RWPE2 (cell line): Measurements from ENCODE around the gene NOP56.

Experiments used
- ATAC-seq: fragments of 200-7000 bp; cut with Tn5 transposase; 3 replicates; pipeline ENCODE4 v1.9.1; 2021; ENCODE audit warnings: low read depth
- DNase-seq: peaks from one replicate; pipeline ENCODE4 v3.0.0-alpha.2; 2020; ENCODE audit warnings: low spot score
- H3K27ac ChIP-seq: fragments of 450-650 bp; 2 replicates; pipeline ENCODE4 v1.5.1; 2017; ENCODE audit warnings: mild to moderate bottlenecking; ENCODE audit not compliant: poor library complexity, severe bottlenecking
- H3K27me3 ChIP-seq: fragments of 250-450 bp; sonication (Bioruptor Pico); 2 replicates; pipeline ENCODE4 v1.5.1; 2021; ENCODE audit warnings: mild to moderate bottlenecking, moderate library complexity; ENCODE audit not compliant: insufficient read depth, poor library complexity, severe bottlenecking
- H3K36me3 ChIP-seq: fragments of 250-450 bp; sonication (Bioruptor Pico); 2 replicates; pipeline ENCODE4 v1.5.1; 2020; ENCODE audit warnings: low read depth, mild to moderate bottlenecking, moderate library complexity
- H3K4me1 ChIP-seq: fragments of 250-450 bp; sonication (Bioruptor Pico); 2 replicates; pipeline ENCODE4 v1.5.1; 2021; ENCODE audit warnings: mild to moderate bottlenecking, moderate library complexity; ENCODE audit not compliant: insufficient read depth, poor library complexity, severe bottlenecking
- H3K4me3 ChIP-seq: fragments of 250-450 bp; sonication (Bioruptor Pico); 2 replicates; pipeline ENCODE4 v1.5.1; 2021; ENCODE audit warnings: mild to moderate bottlenecking, moderate library complexity; ENCODE audit not compliant: severe bottlenecking
- H3K9me3 ChIP-seq: fragments of 250-450 bp; sonication (Bioruptor Pico); 2 replicates; pipeline ENCODE4 v1.5.1; 2021; ENCODE audit warnings: mild to moderate bottlenecking, moderate library complexity; ENCODE audit not compliant: severe bottlenecking
- CTCF ChIP-seq: fragments of 450-650 bp; IDR thresholded peaks from one replicate; pipeline ENCODE4 v1.5.1; 2017; ENCODE audit warnings: mild to moderate bottlenecking, moderate library complexity; ENCODE audit not compliant: poor library complexity, severe bottlenecking

The NOP56 gene

DNA sequence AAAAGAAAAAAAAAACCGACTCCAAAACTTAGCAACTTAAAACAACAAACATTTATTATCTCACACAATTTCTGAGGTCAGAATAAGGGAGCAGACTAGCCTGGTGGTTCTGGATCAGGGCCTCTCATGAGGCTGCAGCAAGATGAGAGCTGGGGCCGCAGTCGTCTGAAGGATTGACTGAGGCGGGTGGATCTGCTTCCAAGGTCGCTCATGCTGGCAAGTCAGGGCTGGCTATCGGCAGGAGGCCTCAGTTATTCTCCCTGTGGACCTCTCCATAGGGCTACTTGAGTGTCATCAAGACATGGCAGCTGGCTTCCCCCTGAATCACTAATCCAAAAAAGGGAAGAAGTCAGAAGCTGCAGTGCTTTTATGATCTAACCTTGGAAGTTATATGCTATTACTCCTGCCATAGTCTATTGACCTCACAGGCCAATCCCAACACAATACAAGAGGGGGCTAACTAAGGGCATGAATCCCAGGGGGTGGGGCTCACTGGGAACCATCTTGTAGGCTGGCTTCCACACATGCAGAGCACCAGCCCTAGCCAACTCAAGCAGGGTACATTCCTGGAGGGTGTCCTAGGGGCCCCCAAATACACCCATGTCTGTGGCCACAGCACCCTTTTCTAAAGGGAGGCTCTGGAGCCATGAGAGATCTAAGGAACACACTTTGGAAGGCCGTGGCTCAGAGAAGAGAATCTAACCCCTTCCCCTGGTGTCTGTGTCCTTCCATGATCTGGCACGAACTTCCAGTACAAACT, 51.5 kb downstream of the NOP56 start:
- ATAC-seq, result no peak
- H3K4me3 ChIP-seq, result no peak overlapping the region
- no peaks in the 10 kb centered on the region for H3K9me3 ChIP-seq
- no peaks in the 10 kb centered on the region for H3K36me3 ChIP-seq
- no peak for TF ChIP-seq CTCF
- H3K27me3 ChIP-seq, result peaks cover 3% of the 10 kb centered on the region
- H3K27ac ChIP-seq, result no peak overlapping the region
- no peaks in the 10 kb centered on the region for H3K4me1 ChIP-seq
- no peak for DNase-seq

GRCh38 chr20:2705931-2706645, 53.7 kb downstream of the NOP56 start:
- H3K27ac ChIP-seq, result no peak overlapping the region
- no peak for TF ChIP-seq CTCF
- ATAC-seq, result no peak
- H3K4me1 ChIP-seq, result no peaks in the 10 kb centered on the region
- no peaks in the 10 kb centered on the region for H3K9me3 ChIP-seq
- no peaks in the 10 kb centered on the region for H3K36me3 ChIP-seq
- H3K27me3 ChIP-seq, result peaks cover 12% of the 10 kb centered on the region
- no peak for DNase-seq
- H3K4me3 ChIP-seq, result no peak overlapping the region

DNA sequence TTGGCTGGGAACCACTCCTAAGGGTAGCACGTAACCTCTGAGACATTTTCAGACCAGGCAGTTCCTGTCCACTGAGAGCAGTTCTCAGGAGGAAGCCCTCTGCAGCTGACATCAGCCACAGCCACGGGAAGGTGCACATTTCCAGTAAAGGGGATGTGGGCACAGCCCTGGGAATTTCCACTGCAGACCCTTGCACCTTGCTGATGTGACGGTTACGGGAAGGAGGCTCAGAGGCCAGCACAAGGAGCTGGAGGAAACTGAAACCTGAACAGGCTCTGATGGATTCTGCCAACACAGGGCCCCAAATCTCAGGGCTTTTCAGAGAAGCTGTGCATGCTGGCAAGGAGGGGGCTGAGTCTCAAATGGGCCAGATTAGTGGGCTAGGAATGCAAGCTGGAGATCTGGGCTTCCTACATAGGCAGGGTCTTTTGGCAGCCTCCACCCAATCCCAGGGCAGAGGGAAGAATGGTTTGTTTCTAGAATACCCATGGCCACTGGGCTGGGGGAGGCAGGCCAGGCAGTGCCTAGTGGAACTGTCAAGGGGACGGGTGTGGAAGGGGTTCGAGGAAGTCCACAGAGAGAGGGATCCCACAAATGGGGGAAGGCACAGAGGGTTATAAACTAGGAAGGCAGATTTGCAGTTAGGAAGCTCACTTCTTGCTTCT, 54.4 kb downstream of the NOP56 start:
- no peak for TF ChIP-seq CTCF
- Histone ChIP-seq H3K9me3 (no peaks in the 10 kb centered on the region), H3K4me3 (no peak overlapping the region), H3K27me3 (peaks cover 17% of the 10 kb centered on the region), H3K36me3 (no peaks in the 10 kb centered on the region), H3K27ac (no peak overlapping the region), H3K4me1 (no peaks in the 10 kb centered on the region)
- DNase-seq, result no peak
- no peak for ATAC-seq

- DNase-seq (no peak), ATAC-seq (no peak)
- H3K27ac ChIP-seq, result no peak overlapping the region
- H3K27me3 ChIP-seq, result peaks cover 17% of the 10 kb centered on the region
- no peaks in the 10 kb centered on the region for H3K36me3 ChIP-seq
- no peaks in the 10 kb centered on the region for H3K4me1 ChIP-seq
- no peak for TF ChIP-seq CTCF
- H3K9me3 ChIP-seq, result no peaks in the 10 kb centered on the region
- no peak overlapping the region for H3K4me3 ChIP-seq
Observed at GRCh38 chr20:2707353-2708072, 55.1 kb downstream of the NOP56 start.
